ENCODE data around the gene EFCAB14. TPM values are rescaled to one million over a fixed set of nuclear protein-coding genes. Genes with fewer than 3 reads are reported as not detected.
A peak's percentile ranks its signal among the peaks of the same experiment; 100 is the strongest.

EFCAB14 gene
- total and polyA plus RNA-seq, 9 of the 15 experiments (the other 6 are each of a cell fraction or from before 2014, with no cell fraction given) = 7.3 to 49.0 (median 37.3) TPM

DNA sequence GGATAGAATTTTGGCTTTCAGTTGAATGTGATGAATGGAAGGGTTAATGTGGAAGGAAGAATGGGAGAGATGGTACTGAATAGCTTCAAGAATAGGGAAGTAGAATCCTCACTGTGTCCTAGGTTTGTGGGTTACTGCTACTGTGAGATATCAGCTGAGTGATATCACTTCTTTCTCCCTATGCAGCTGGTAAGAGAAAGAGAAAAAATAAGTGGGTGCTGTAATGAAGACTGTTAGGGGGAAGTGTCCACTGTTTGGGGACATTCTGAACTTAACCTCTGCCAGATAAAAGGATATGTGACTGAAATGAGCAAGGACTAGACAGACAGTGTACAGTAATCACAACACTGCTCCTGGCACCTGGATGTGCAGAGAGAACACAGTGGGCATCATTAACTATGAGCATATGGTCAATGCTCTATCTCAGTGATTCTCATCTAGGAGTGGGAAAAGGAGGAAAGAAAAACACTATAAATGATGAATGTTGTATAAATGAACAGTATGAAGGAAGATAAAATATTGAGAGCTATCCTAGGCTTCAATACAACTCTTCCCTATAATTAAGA lies 76.7 kb downstream of the EFCAB14 start (continued):
- TF ChIP-seq ZNF449 (CRISPR knock-in tag; IDR thresholded peaks at IDR 0.05) = 0 out of 2 replicates have a peak, but pooled peaks have one; percentile 1
- TF ChIP-seq ZBTB12 (CRISPR knock-in tag; IDR thresholded peaks at IDR 0.05) = no peak
- TF ChIP-seq ARID1B (IDR thresholded peaks at IDR 0.05) = 0 out of 2 replicates have a peak, but pooled peaks have one; percentile 31
- peak; percentile 36; the same call in 1 of the 2 replicates for TF ChIP-seq GATA2 (CRISPR knock-in tag; IDR thresholded peaks at IDR 0.05)

DNA sequence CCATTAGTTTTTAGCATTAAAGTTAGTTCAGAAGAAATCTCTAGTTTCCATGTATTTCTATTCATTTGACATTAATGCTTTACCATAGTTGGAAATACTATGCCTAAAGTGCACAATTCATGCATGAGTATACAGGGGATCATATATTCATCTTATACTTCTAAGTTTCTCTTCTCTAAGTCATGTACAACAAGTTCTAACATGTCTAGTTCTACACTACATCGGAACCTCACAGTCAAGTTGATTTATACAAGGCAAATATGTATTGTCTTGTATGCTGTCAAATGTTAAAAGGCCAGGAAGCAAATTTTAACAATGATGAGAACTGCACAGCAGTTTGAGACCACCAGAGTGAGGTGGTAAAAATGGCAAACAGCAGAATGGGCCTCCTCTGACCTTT lies 79.4 kb downstream of the EFCAB14 start:
- H3K27ac ChIP-seq (ENCODE audit: extremely low read depth, low read depth, low read length) = no peak overlapping the region
- H4K20me1 ChIP-seq (replicated peaks; ENCODE audit: control insufficient read depth, insufficient read depth, low read length) = no peaks in the 10 kb centered on the region
- DNase-seq (ENCODE audit: extremely low read depth in 1 of 4, low spot score in 3 of 4) (no peak), FAIRE-seq (no peak), ATAC-seq (no peak)
- no peaks in the 10 kb centered on the region for H3K79me2 ChIP-seq (ENCODE audit: control insufficient read depth, insufficient read depth, low read length)
- H3K4me1 ChIP-seq (replicated peaks in 1 of 2; ENCODE audit: control insufficient read depth in 2 of 2, insufficient read depth in 2 of 2, low read length in 2 of 2) = peaks cover 0 to 16% of the 10 kb centered on the region in 2 experiments; a peak in 3 of 5 replicates
- H3K9me3 ChIP-seq (replicated peaks; ENCODE audit: control insufficient read depth, insufficient read depth, low read depth, low read length) = no peaks in the 10 kb centered on the region
- H3K4me2 ChIP-seq (ENCODE audit: insufficient read depth, low read length) = no peak overlapping the region
- H3K27me3 ChIP-seq (ENCODE audit: control insufficient read depth in 2 of 2, insufficient read depth in 2 of 2, low read length in 2 of 2) = no peaks in the 10 kb centered on the region
- intact Hi-C loops (cut with micrococcal nuclease) = no loop called here
- BruUV-seq (replicated peaks) = no TSS peak
- H3K9ac ChIP-seq (ENCODE audit: insufficient read depth in 1 of 2, low read depth in 2 of 2, low read length in 2 of 2) = no peak overlapping the region
- ChIA-PET POLR2A (no interaction called here), CTCF (ENCODE audit: low intra/inter-chr PET ratio) (no interaction called here)
- no peaks in the 10 kb centered on the region for H3K9me1 ChIP-seq (ENCODE audit: control insufficient read depth, insufficient read depth, low read length)
- 35% methylated on average over 1 of the region's 1 CpG for WGBS (ENCODE audit: insufficient coverage, low coverage, missing lambda C conversion rate)
- in situ Hi-C loops (cut with MboI) = no loop called here
- peaks cover 10% of the 10 kb centered on the region for H3K36me3 ChIP-seq (ENCODE audit: control insufficient read depth, insufficient read depth, low read length)
- H3K4me3 ChIP-seq = no peak overlapping the region
- no peak overlapping the region for H2AFZ ChIP-seq (ENCODE audit: low read depth, low read length)
- TF ChIP-seq ZSCAN29 (IDR thresholded peaks at IDR 0.05) (no peak), ZBED1 (IDR thresholded peaks at IDR 0.05) (no peak), NBN (IDR thresholded peaks at IDR 0.05; ENCODE audit: low read depth) (no peak), MAFK (IDR thresholded peaks at IDR 0.05; ENCODE audit: low read length) (no peak), ASH1L (IDR thresholded peaks at IDR 0.05; ENCODE audit: borderline replicate concordance, low read depth, partially characterized antibody) (no peak), KLF6 (CRISPR knock-in tag; IDR thresholded peaks at IDR 0.05; ENCODE audit: borderline replicate concordance) (no peak), CREB1 (IDR thresholded peaks at IDR 0.05) (no peak), CREB1 (CRISPR knock-in tag; IDR thresholded peaks at IDR 0.05) (no peak), ZNF764 (CRISPR knock-in tag; IDR thresholded peaks at IDR 0.05; ENCODE audit: low read depth) (no peak), NR3C1 (CRISPR knock-in tag; IDR thresholded peaks at IDR 0.05) (no peak), ZNF197 (CRISPR knock-in tag; IDR thresholded peaks at IDR 0.05; ENCODE audit: low read depth) (no peak), E2F8 (IDR thresholded peaks at IDR 0.05; ENCODE audit: low read depth, partially characterized antibody) (no peak)
- TF ChIP-seq, protein P1, sequence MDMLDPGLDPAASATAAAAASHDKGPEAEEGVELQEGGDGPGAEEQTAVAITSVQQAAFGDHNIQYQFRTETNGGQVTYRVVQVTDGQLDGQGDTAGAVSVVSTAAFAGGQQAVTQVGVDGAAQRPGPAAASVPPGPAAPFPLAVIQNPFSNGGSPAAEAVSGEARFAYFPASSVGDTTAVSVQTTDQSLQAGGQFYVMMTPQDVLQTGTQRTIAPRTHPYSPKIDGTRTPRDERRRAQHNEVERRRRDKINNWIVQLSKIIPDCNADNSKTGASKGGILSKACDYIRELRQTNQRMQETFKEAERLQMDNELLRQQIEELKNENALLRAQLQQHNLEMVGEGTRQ (CRISPR knock-in tag; IDR thresholded peaks at IDR 0.05) = no peak

Data from K562 (cell line).